Measurements from ENCODE around the gene CENPX. TPM values are rescaled to one million over a fixed set of nuclear protein-coding genes. Genes with fewer than 3 reads are reported as not detected.

The CENPX gene
- total and polyA plus RNA-seq, 12 donors, result 11.2 to 75.9 (median 47.9) TPM

GRCh38 chr17:81978524-81979298 lies 44.0 kb downstream of the CENPX start:
- TF ChIP-seq POLR2A (IDR thresholded peaks at IDR 0.05), result no peak
- no peak for TF ChIP-seq CTCF (IDR thresholded peaks at IDR 0.05)
- 80 to 90% (median 88%) methylated on average over 22 to 27 of the region's 27 CpGs for WGBS, 4 donors
- no peaks in the 10 kb centered on the region for H3K36me3 ChIP-seq (replicated peaks in 1 of 2)
- no peaks in the 10 kb centered on the region for H3K9me3 ChIP-seq (replicated peaks in 1 of 3)
- no peaks in the 10 kb centered on the region for H3K27me3 ChIP-seq
- intact Hi-C loops (cut with DNase I), result no loop called here
- peaks cover 5 to 17% of the 10 kb centered on the region in 2 donors for H3K4me1 ChIP-seq (replicated peaks in 1 of 2)
- no peak overlapping the region for H3K27ac ChIP-seq
- peak overlapping the region in 1 of 4 donors; percentile 99 for H3K4me3 ChIP-seq
- DNase-seq, result no peak

- Histone ChIP-seq H3K9me3 (replicated peaks in 1 of 3) (no peaks in the 10 kb centered on the region), H3K36me3 (replicated peaks in 1 of 2) (no peaks in the 10 kb centered on the region), H3K4me1 (replicated peaks in 1 of 2) (peaks cover 5 to 17% of the 10 kb centered on the region in 2 donors), H3K27me3 (no peaks in the 10 kb centered on the region), H3K4me3 (peak within 1 kb of the TSS; percentile 29 to 99 (median 86)), H3K27ac (peak within 1 kb of the TSS; percentile 31 to 97 (median 86))
- peak; percentile 58 to 75 for TF ChIP-seq POLR2A (IDR thresholded peaks at IDR 0.05)
- no peak for TF ChIP-seq CTCF (IDR thresholded peaks at IDR 0.05)
- WGBS, 4 donors, result 0 to 1% (median 0%) methylated on average over 9 to 76 of the region's 76 CpGs
- intact Hi-C loops (cut with DNase I), result no loop called here
- peak; percentile 90 to 94 (median 93) for DNase-seq
Observed at GRCh38 chr17:81977211-81977808, 45.4 kb downstream of the CENPX start, which contains the start of gene ASPSCR1. Gene ASPSCR1, plus strand, starts transcription at chr17:81977629. Its CDS starts 18 bp downstream, at chr17:81977647.

- Histone ChIP-seq H3K4me3 (peak overlapping the region in 2 of 4 donors; percentile 84 to 99), H3K4me1 (replicated peaks in 1 of 2) (peaks cover 5 to 17% of the 10 kb centered on the region in 2 donors), H3K36me3 (replicated peaks in 1 of 2) (no peaks in the 10 kb centered on the region), H3K27ac (peak overlapping the region; percentile 31 to 97 (median 86)), H3K27me3 (no peaks in the 10 kb centered on the region), H3K9me3 (replicated peaks in 1 of 3) (no peaks in the 10 kb centered on the region)
- WGBS, 4 donors, result 21 to 30% (median 27%) methylated on average over 6 to 30 of the region's 30 CpGs
- TF ChIP-seq POLR2A (IDR thresholded peaks at IDR 0.05), result no peak
- TF ChIP-seq CTCF (IDR thresholded peaks at IDR 0.05), result no peak
- intact Hi-C loops (cut with DNase I), result no loop called here
- peak; percentile 57 to 79 (median 66) for DNase-seq
Observed at GRCh38 chr17:81976332-81977210, 46.1 kb downstream of the CENPX start.

- no peaks in the 10 kb centered on the region for H3K27me3 ChIP-seq
- H3K4me3 ChIP-seq, result no peak overlapping the region
- TF ChIP-seq CTCF (IDR thresholded peaks at IDR 0.05) (no peak), POLR2A (IDR thresholded peaks at IDR 0.05) (no peak)
- no peaks in the 10 kb centered on the region for H3K9me3 ChIP-seq (replicated peaks in 1 of 3)
- intact Hi-C loops (cut with DNase I), result no loop called here
- DNase-seq, result no peak
- peaks cover 5 to 11% of the 10 kb centered on the region in 2 donors for H3K4me1 ChIP-seq (replicated peaks in 1 of 2)
- no peak overlapping the region for H3K27ac ChIP-seq
- H3K36me3 ChIP-seq (replicated peaks in 1 of 2), result no peaks in the 10 kb centered on the region
Observed at GRCh38 chr17:81973432-81973831, 49.2 kb downstream of the CENPX start.

Measured in adrenal gland (tissue), 12 donors.